GM12878 (cell line): ENCODE data around the gene C1GALT1C1. TPM values are rescaled to one million over a fixed set of nuclear protein-coding genes. Genes with fewer than 3 reads are reported as not detected.

ENCODE experiments used
- ATAC-seq: fragments of 200-7000 bp; cut with Tn5 transposase; 3 replicates; pipeline ENCODE4 v1.9.1; 2020; ENCODE audit warnings: mild to moderate bottlenecking, moderate library complexity
- BruUV-seq: library from RNA; stranded (reverse); fragments of 400-500 nt; replicated peaks from 2 replicates; lab custom pipeline; 2021; lab: Mats Ljungman, UMichigan
- CTCF ChIA-PET: fragments of 300-600 bp; sonication (Branson Sonifier 250); formaldehyde crosslinking; extraction: SDS; loops from one replicate; lab custom pipeline; 2021; ENCODE audit warnings: inconsistent platforms; lab: Yijun Ruan, JAX
- POLR2A ChIA-PET: fragments of 350-600 bp; formaldehyde crosslinking; extraction: SDS; loops from one replicate; lab custom pipeline; 2021; ENCODE audit warnings: inconsistent platforms; lab: Charles Lee
- RAD21 ChIA-PET: fragments of 300-600 bp; sonication (Branson Sonifier 250); formaldehyde crosslinking; loops from one replicate; lab custom pipeline; 2023; ENCODE audit warnings: antibody characterized with exemption; ENCODE audit not compliant: unreplicated experiment; lab: Charles Lee
- SMC1A ChIA-PET: fragments of 300-600 bp; sonication (Branson Sonifier 250); formaldehyde crosslinking; loops from one replicate; lab custom pipeline; 2023; ENCODE audit not compliant: unreplicated experiment, uncharacterized antibody; lab: Charles Lee
- DNase-seq: peaks from one replicate; pipeline ENCODE4 v3.0.0-alpha.2; 2011; ENCODE audit warnings: low read depth, low spot score
- FAIRE-seq: peaks from 3 replicates; lab custom pipeline; 2011; peaks lifted over from hg19 to GRCh38; lab: Jason Lieb, UNC
- H2AFZ ChIP-seq: 2 replicates; pipeline ENCODE4 v1.6.0; 2011; ENCODE audit warnings: low read depth, low read length, control low read depth; ENCODE audit not compliant: control insufficient read depth
- H3K27ac ChIP-seq: 2 replicates; pipeline ENCODE4 v1.5.1; 2011; ENCODE audit warnings: control low read depth; ENCODE audit not compliant: control insufficient read depth, insufficient read depth
- H3K27me3 ChIP-seq, 2 experiments: replicated peaks in 1 of 2; 2 replicates each; pipeline versions ENCODE4 v1.6.0 to v1.6.1; 2011; ENCODE audit warnings: low read length in 1 of 2; ENCODE audit not compliant: control insufficient read depth in 2 of 2, insufficient read depth in 2 of 2
- H3K36me3 ChIP-seq, 2 experiments: 2 replicates each; pipeline ENCODE4 v1.5.1; 2011; ENCODE audit warnings: low read length in 1 of 2; ENCODE audit not compliant: control insufficient read depth in 2 of 2, insufficient read depth in 2 of 2
- H3K4me1 ChIP-seq: 2 replicates; pipeline ENCODE4 v1.6.1; 2011; ENCODE audit warnings: mild to moderate bottlenecking, low read length, moderate library complexity, mixed read lengths; ENCODE audit not compliant: control insufficient read depth, insufficient read depth
- H3K4me2 ChIP-seq: 2 replicates; pipeline ENCODE4 v1.6.0; 2011; ENCODE audit warnings: control low read depth; ENCODE audit not compliant: control insufficient read depth, insufficient read depth
- H3K4me3 ChIP-seq: fragments of 200-600 bp; sonication (generic); 2 replicates; pipeline ENCODE4 v1.5.1; 2016
- H3K79me2 ChIP-seq: 2 replicates; pipeline ENCODE4 v1.6.0; 2011; ENCODE audit warnings: low read length; ENCODE audit not compliant: control insufficient read depth, insufficient read depth
- H3K9ac ChIP-seq: 2 replicates; pipeline ENCODE4 v1.8.0; 2011; ENCODE audit warnings: low read length, control low read depth, mixed read lengths; ENCODE audit not compliant: control insufficient read depth, insufficient read depth
- H3K9me3 ChIP-seq: replicated peaks from 3 replicates; pipeline ENCODE4 v1.5.1; 2011; ENCODE audit warnings: mild to moderate bottlenecking, low read length; ENCODE audit not compliant: control insufficient read depth, insufficient read depth
- H4K20me1 ChIP-seq: 2 replicates; pipeline ENCODE4 v1.6.0; 2011; ENCODE audit not compliant: control insufficient read depth, insufficient read depth
- GABPA ChIP-seq: IDR thresholded peaks from 2 replicates; pipeline ENCODE4 v1.6.1; 2014; ENCODE audit warnings: antibody characterized with exemption, low read depth, mild to moderate bottlenecking, inconsistent platforms
- HDAC6 ChIP-seq: fragments of 200-600 bp; sonication (generic); IDR thresholded peaks from one replicate; pipeline ENCODE4 v1.8.0; 2017; ENCODE audit warnings: antibody characterized with exemption; ENCODE audit not compliant: unreplicated experiment
- MTA3 ChIP-seq: IDR thresholded peaks from 2 replicates; pipeline ENCODE4 v1.6.1; 2012; ENCODE audit warnings: low read length, inconsistent platforms, borderline replicate concordance
- NFYB ChIP-seq: IDR thresholded peaks from 2 replicates; pipeline ENCODE4 v1.6.1; 2011; ENCODE audit warnings: low read depth, mild to moderate bottlenecking, low read length, improper control_type of control experiment, moderate library complexity; ENCODE audit not compliant: insufficient read depth
- NR2C1 ChIP-seq: fragments of 450-650 bp; IDR thresholded peaks from 2 replicates; pipeline ENCODE4 v1.6.1; 2017; ENCODE audit warnings: antibody characterized with exemption, mild to moderate bottlenecking, moderate library complexity
- NRF1 ChIP-seq: conservative IDR thresholded peaks from 2 replicates; pipeline ENCODE4 v1.6.1; 2011; ENCODE audit warnings: mild to moderate bottlenecking, low read depth, low read length, improper control_type of control experiment
- POLR2A ChIP-seq: IDR thresholded peaks from 2 replicates; pipeline ENCODE4 v1.6.1; 2011; ENCODE audit warnings: low read depth, mild to moderate bottlenecking, low read length
- SIN3A ChIP-seq: IDR thresholded peaks from 2 replicates; pipeline ENCODE4 v1.6.1; 2012; ENCODE audit warnings: low read depth, low read length, improper control_type of control experiment
- SMC3 ChIP-seq: IDR thresholded peaks from 2 replicates; pipeline ENCODE4 v1.6.1; 2011; ENCODE audit warnings: low read length, improper control_type of control experiment, borderline replicate concordance
- ZNF274 ChIP-seq: IDR thresholded peaks from one replicate; pipeline ENCODE4 v1.8.0; 2011; ENCODE audit not compliant: insufficient read length, insufficient read depth
- WGBS: methylation state at CpG from one replicate; pipeline ENCODE4 v1.1.6; 2016; ENCODE audit warnings: low lambda C conversion rate; ENCODE audit not compliant: insufficient replicate concordance, insufficient coverage; ENCODE audit errors: missing lambda C conversion rate; 5-methylcytosine and 5-hydroxymethylcytosine counted together
- in situ Hi-C: fragments of 300-500 bp; cut with MboI; formaldehyde crosslinking; loops from 9 replicates; pipeline ENCODE4 v1.14.3; 2018; ENCODE audit warnings: mixed read lengths
- intact Hi-C: fragments of 100-400 bp; cut with micrococcal nuclease; formaldehyde crosslinking; loops from one replicate; pipeline ENCODE4 v1.14.2; 2022; ENCODE audit not compliant: unreplicated experiment
- polyA plus RNA-seq, 11 experiments: library from polyadenylated mRNA; depleted of rRNA in 4 of 11; unstranded in 6 of 11; stranded (reverse) in 5 of 11; fragments of >200 nt; fragmentation: Nextera tagmentation in 4 of 11; fragmentation: Illumina TruSeq in 1 of 11; extraction: Ambion mirVana in 4 of 11; extraction: Trizol in 1 of 11; gene quantifications; 1 replicate in 1 of 11; 2 replicates in 10 of 11; pipeline versions ENCODE4 v1.2.1 to v1.2.3, GENCODE V29; 2011 to 2016; ENCODE audit warnings: inconsistent platforms in 2 of 11, missing spikeins in 2 of 11, low read depth in 1 of 11
- total RNA-seq, 4 experiments: library from RNA; depleted of rRNA in 3 of 4; stranded (reverse); fragments of >200 nt in 3 of 4; fragmentation: Illumina TruSeq in 1 of 4; extraction: Trizol in 1 of 4; gene quantifications; 2 replicates each; pipeline versions ENCODE4 v1.2.1 to v1.2.3, GENCODE V29; 2013 to 2021
- TF ChIP-seq, protein P1 (sequence below): IDR thresholded peaks from 2 replicates; pipeline ENCODE4 v1.6.1; 2012; ENCODE audit warnings: improper control_type of control experiment, low read depth, low read length; ENCODE audit not compliant: insufficient replicate concordance
- TF ChIP-seq, protein P2 (sequence below): IDR thresholded peaks from 2 replicates; pipeline ENCODE4 v1.6.1; 2011; ENCODE audit warnings: low read depth, low read length, improper control_type of control experiment, borderline replicate concordance
- TF ChIP-seq, protein P3 (sequence below): fragments of 450-650 bp; IDR thresholded peaks from 2 replicates; pipeline ENCODE4 v1.6.1; 2017; ENCODE audit warnings: antibody characterized with exemption, mild to moderate bottlenecking, moderate library complexity

Gene C1GALT1C1
- total and polyA plus RNA-seq, 10 of the 15 experiments (the other 5 are each of a cell fraction or from before 2014, with no cell fraction given), result 11.6 to 71.7 (median 22.5) TPM

DNA sequence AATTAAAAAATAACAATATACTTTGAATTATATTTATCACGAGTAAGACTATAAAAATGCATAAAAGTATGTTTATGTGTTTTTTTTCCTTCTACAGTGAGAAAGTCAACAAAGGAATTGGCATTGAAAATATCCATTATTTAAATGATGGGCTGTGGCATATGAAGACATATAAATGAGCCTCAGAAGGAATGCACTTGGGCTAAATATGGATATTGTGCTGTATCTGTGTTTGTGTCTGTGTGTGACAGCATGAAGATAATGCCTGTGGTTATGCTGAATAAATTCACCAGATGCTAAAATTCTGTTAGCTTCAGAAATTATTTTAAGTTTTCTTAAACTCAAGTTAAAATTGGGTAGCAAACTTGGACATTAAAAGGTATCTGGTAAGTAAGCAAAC, 17.8 kb downstream of the C1GALT1C1 start (continued):
- TF ChIP-seq, protein P1, sequence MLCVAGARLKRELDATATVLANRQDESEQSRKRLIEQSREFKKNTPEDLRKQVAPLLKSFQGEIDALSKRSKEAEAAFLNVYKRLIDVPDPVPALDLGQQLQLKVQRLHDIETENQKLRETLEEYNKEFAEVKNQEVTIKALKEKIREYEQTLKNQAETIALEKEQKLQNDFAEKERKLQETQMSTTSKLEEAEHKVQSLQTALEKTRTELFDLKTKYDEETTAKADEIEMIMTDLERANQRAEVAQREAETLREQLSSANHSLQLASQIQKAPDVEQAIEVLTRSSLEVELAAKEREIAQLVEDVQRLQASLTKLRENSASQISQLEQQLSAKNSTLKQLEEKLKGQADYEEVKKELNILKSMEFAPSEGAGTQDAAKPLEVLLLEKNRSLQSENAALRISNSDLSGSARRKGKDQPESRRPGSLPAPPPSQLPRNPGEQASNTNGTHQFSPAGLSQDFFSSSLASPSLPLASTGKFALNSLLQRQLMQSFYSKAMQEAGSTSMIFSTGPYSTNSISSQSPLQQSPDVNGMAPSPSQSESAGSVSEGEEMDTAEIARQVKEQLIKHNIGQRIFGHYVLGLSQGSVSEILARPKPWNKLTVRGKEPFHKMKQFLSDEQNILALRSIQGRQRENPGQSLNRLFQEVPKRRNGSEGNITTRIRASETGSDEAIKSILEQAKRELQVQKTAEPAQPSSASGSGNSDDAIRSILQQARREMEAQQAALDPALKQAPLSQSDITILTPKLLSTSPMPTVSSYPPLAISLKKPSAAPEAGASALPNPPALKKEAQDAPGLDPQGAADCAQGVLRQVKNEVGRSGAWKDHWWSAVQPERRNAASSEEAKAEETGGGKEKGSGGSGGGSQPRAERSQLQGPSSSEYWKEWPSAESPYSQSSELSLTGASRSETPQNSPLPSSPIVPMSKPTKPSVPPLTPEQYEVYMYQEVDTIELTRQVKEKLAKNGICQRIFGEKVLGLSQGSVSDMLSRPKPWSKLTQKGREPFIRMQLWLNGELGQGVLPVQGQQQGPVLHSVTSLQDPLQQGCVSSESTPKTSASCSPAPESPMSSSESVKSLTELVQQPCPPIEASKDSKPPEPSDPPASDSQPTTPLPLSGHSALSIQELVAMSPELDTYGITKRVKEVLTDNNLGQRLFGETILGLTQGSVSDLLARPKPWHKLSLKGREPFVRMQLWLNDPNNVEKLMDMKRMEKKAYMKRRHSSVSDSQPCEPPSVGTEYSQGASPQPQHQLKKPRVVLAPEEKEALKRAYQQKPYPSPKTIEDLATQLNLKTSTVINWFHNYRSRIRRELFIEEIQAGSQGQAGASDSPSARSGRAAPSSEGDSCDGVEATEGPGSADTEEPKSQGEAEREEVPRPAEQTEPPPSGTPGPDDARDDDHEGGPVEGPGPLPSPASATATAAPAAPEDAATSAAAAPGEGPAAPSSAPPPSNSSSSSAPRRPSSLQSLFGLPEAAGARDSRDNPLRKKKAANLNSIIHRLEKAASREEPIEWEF, result no peak
- TF ChIP-seq, all 136 proteins: peak for 0

GRCh38 chrX:120604361-120604782, 25.5 kb downstream of the C1GALT1C1 start:
- TSS peak; percentile 83 for BruUV-seq
- H3K4me3 ChIP-seq, result peak overlapping the region; percentile 74
- H4K20me1 ChIP-seq, result no peaks in the 10 kb centered on the region
- SMC1A ChIA-PET, result interaction anchor here (1.0 to 2.9 kb wide), 7 partner anchors 22 to 149 kb away, joined by 3 to 21 read pairs (median 4); partner anchors contain the start of gene CUL4B
- RAD21 ChIA-PET, result interaction anchor here (0.7 to 1.6 kb wide), 8 partner anchors 23 to 149 kb away, joined by 3 to 17 read pairs (median 3); partner anchors contain the start of gene CUL4B
- H2AFZ ChIP-seq, result peak overlapping the region; percentile 16
- H3K36me3 ChIP-seq, result peaks cover 0 to 5% of the 10 kb centered on the region in 2 experiments; a peak in 1 of 4 replicates
- H3K4me2 ChIP-seq, result peak overlapping the region; percentile 58
- 2% methylated on average over 5 of the region's 5 CpGs for WGBS
- peak overlapping the region; percentile 77 for H3K27ac ChIP-seq
- H3K4me1 ChIP-seq, result no peaks in the 10 kb centered on the region
- no peaks in the 10 kb centered on the region for H3K27me3 ChIP-seq
- H3K9me3 ChIP-seq, result no peaks in the 10 kb centered on the region
- CTCF ChIA-PET, result interaction anchor here (1.1 to 1.8 kb wide), 5 partner anchors 14 to 90 kb away, joined by 3 to 5 read pairs (median 3); no protein-coding TSS in a partner anchor
- intact Hi-C loops (loop anchor here (1.0 kb wide), 1 partner anchor 44 kb away; the partner anchor contains the start of gene CUL4B), in situ Hi-C loops (no loop called here)
- H3K79me2 ChIP-seq, result peaks cover 19% of the 10 kb centered on the region
- POLR2A ChIA-PET, result interaction anchor here (1.0 to 2.6 kb wide), 7 partner anchors 14 to 108 kb away, joined by 3 to 20 read pairs (median 4); partner anchors contain the start of gene CUL4B
- peak; percentile 47 for FAIRE-seq
- peak; percentile 91 for ATAC-seq
- H3K9ac ChIP-seq, result peak overlapping the region; percentile 60
- DNase-seq, result no peak
- 0 out of 2 replicates have a peak, but pooled peaks have one; percentile 36 for TF ChIP-seq SIN3A
- TF ChIP-seq NRF1, result no peak
- TF ChIP-seq HDAC6, result peak; percentile 5
- TF ChIP-seq, protein P2, sequence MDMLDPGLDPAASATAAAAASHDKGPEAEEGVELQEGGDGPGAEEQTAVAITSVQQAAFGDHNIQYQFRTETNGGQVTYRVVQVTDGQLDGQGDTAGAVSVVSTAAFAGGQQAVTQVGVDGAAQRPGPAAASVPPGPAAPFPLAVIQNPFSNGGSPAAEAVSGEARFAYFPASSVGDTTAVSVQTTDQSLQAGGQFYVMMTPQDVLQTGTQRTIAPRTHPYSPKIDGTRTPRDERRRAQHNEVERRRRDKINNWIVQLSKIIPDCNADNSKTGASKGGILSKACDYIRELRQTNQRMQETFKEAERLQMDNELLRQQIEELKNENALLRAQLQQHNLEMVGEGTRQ, result no peak
- no peak for TF ChIP-seq ZNF274
- no peak for TF ChIP-seq NFYB
- TF ChIP-seq SMC3, result no peak
- peak; percentile 48 for TF ChIP-seq POLR2A
- peak; percentile 47; the same call in 1 of the 2 replicates for TF ChIP-seq MTA3
- TF ChIP-seq NR2C1, result peak; percentile 66
- 0 out of 2 replicates have a peak, but pooled peaks have one; percentile 58 for TF ChIP-seq GABPA
- TF ChIP-seq, protein P3, sequence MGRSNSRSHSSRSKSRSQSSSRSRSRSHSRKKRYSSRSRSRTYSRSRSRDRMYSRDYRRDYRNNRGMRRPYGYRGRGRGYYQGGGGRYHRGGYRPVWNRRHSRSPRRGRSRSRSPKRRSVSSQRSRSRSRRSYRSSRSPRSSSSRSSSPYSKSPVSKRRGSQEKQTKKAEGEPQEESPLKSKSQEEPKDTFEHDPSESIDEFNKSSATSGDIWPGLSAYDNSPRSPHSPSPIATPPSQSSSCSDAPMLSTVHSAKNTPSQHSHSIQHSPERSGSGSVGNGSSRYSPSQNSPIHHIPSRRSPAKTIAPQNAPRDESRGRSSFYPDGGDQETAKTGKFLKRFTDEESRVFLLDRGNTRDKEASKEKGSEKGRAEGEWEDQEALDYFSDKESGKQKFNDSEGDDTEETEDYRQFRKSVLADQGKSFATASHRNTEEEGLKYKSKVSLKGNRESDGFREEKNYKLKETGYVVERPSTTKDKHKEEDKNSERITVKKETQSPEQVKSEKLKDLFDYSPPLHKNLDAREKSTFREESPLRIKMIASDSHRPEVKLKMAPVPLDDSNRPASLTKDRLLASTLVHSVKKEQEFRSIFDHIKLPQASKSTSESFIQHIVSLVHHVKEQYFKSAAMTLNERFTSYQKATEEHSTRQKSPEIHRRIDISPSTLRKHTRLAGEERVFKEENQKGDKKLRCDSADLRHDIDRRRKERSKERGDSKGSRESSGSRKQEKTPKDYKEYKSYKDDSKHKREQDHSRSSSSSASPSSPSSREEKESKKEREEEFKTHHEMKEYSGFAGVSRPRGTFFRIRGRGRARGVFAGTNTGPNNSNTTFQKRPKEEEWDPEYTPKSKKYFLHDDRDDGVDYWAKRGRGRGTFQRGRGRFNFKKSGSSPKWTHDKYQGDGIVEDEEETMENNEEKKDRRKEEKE, result no peak
